NCI-H82 (cell line): Measurements from ENCODE around the gene TMPRSS3.
"Not testable (repeated sequence)": the region's sequence is repeated elsewhere in the genome, so short reads cannot be mapped to it uniquely, and the experiment has no call there.

Experiments used
- DNase-seq: peaks from one replicate; lab custom pipeline; 2025; lab: John Stamatoyannopoulos, UW

The TMPRSS3 gene

GRCh38 chr21:42427809-42428419 is 32.1 kb upstream of the TMPRSS3 start:
- no peak for DNase-seq

GRCh38 chr21:42426876-42427480 is 31.1 kb upstream of the TMPRSS3 start:
- DNase-seq = no peak

- DNase-seq = peak; percentile 13
These were observed 30.6 kb upstream of the TMPRSS3 start for GRCh38 chr21:42426424-42426823.

GRCh38 chr21:42425591-42425990 is 29.7 kb upstream of the TMPRSS3 start:
- no peak for DNase-seq

GRCh38 chr21:42424914-42425541 is 29.2 kb upstream of the TMPRSS3 start:
- DNase-seq = no peak

GRCh38 chr21:42423685-42424084 is 27.8 kb upstream of the TMPRSS3 start:
- no peak for DNase-seq

GRCh38 chr21:42423197-42423675 is 27.4 kb upstream of the TMPRSS3 start:
- DNase-seq = no peak

GRCh38 chr21:42421018-42421793 is 25.4 kb upstream of the TMPRSS3 start:
- DNase-seq = no peak

GRCh38 chr21:42419845-42420244 is 24.0 kb upstream of the TMPRSS3 start:
- no peak for DNase-seq

GRCh38 chr21:42418886-42419285 is 23.0 kb upstream of the TMPRSS3 start:
- DNase-seq = no peak

- DNase-seq = no peak
These were observed 21.7 kb upstream of the TMPRSS3 start for GRCh38 chr21:42417533-42417932.

- DNase-seq = no peak
These were observed 19.3 kb upstream of the TMPRSS3 start for GRCh38 chr21:42414928-42415769.

GRCh38 chr21:42414553-42414927 is 18.7 kb upstream of the TMPRSS3 start:
- no peak for DNase-seq

GRCh38 chr21:42414066-42414465 is 18.2 kb upstream of the TMPRSS3 start:
- DNase-seq = no peak

GRCh38 chr21:42413500-42413899 is 17.6 kb upstream of the TMPRSS3 start:
- no peak for DNase-seq

- DNase-seq = no peak
These were observed 17.2 kb upstream of the TMPRSS3 start for GRCh38 chr21:42413093-42413492.

- DNase-seq = no peak
These were observed 16.7 kb upstream of the TMPRSS3 start for GRCh38 chr21:42412636-42412933.

- DNase-seq = no peak
These were observed 16.2 kb upstream of the TMPRSS3 start for GRCh38 chr21:42411891-42412635.

GRCh38 chr21:42411197-42411869 is 15.5 kb upstream of the TMPRSS3 start:
- DNase-seq = peak; percentile 36

GRCh38 chr21:42409366-42409765 is 13.5 kb upstream of the TMPRSS3 start:
- DNase-seq = no peak

GRCh38 chr21:42408718-42409117 is 12.9 kb upstream of the TMPRSS3 start:
- not testable (repeated sequence) for DNase-seq
